H1 (cell line): ENCODE data around the gene OGFOD2. TPM values are rescaled to one million over a fixed set of nuclear protein-coding genes. Genes with fewer than 3 reads are reported as not detected.

Experiments used
- CTCF ChIA-PET: fragments of 300-600 bp; sonication (Branson Sonifier 250); formaldehyde crosslinking; loops from one replicate; lab custom pipeline; 2021; ENCODE audit not compliant: partially characterized antibody; lab: Charles Lee
- POLR2A ChIA-PET: fragments of 300-600 bp; sonication (Branson Sonifier 250); formaldehyde crosslinking; loops from one replicate; lab custom pipeline; 2021; ENCODE audit warnings: inconsistent platforms; ENCODE audit not compliant: partially characterized antibody; lab: Charles Lee
- DNase-seq, 2 experiments: peaks; one replicate each; pipeline versions ENCODE4 v3.0.0 to v3.0.0-alpha.2; 2010 to 2022; ENCODE audit warnings: low spot score in 2 of 2, low read depth in 1 of 2, mixed read lengths in 1 of 2
- FAIRE-seq: peaks from 2 replicates; lab custom pipeline; 2011; peaks lifted over from hg19 to GRCh38; lab: Jason Lieb, UNC
- H2AFZ ChIP-seq: 2 replicates; pipeline ENCODE4 v1.8.1; 2012; ENCODE audit warnings: low read length, inconsistent platforms
- H2AK5ac ChIP-seq: 2 replicates; pipeline ENCODE4 v1.6.1; 2013; ENCODE audit warnings: low read depth, low read length
- H2BK120ac ChIP-seq: replicated peaks from 2 replicates; pipeline ENCODE3; 2013; ENCODE audit warnings: low read depth, low read length, inconsistent platforms
- H2BK12ac ChIP-seq: 2 replicates; pipeline ENCODE4 v1.6.1; 2013; ENCODE audit warnings: low read depth, low read length
- H2BK15ac ChIP-seq: 2 replicates; pipeline ENCODE4 v1.6.1; 2013; ENCODE audit warnings: low read length
- H2BK20ac ChIP-seq: 2 replicates; pipeline ENCODE4 v1.6.1; 2013; ENCODE audit warnings: low read length
- H2BK5ac ChIP-seq: 2 replicates; pipeline ENCODE4 v1.6.1; 2013; ENCODE audit warnings: low read depth, low read length
- H3K14ac ChIP-seq: 2 replicates; pipeline ENCODE4 v1.6.1; 2013; ENCODE audit warnings: inconsistent platforms; ENCODE audit not compliant: insufficient read length
- H3K18ac ChIP-seq: 2 replicates; pipeline ENCODE4 v1.6.1; 2013; ENCODE audit warnings: low read length; ENCODE audit errors: extremely low read depth
- H3K23ac ChIP-seq: 2 replicates; pipeline ENCODE4 v1.6.1; 2013; ENCODE audit warnings: inconsistent platforms; ENCODE audit not compliant: insufficient read length
- H3K23me2 ChIP-seq: 2 replicates; pipeline ENCODE4 v1.6.1; 2013; ENCODE audit warnings: low read depth, low read length
- H3K27ac ChIP-seq: 2 replicates; pipeline ENCODE4 v1.6.1; 2011; ENCODE audit warnings: low read depth, low read length, inconsistent platforms
- H3K27me3 ChIP-seq, 4 experiments: replicated peaks in 1 of 4; 1 replicate in 1 of 4; 2 replicates in 3 of 4; pipeline versions ENCODE4 v1.6.1 to v1.8.1; 2011 to 2013; ENCODE audit warnings: low read length in 3 of 4, mild to moderate bottlenecking in 3 of 4, inconsistent platforms in 2 of 4, mixed read lengths in 2 of 4, moderate library complexity in 1 of 4; ENCODE audit not compliant: control insufficient read depth in 3 of 4, insufficient read depth in 3 of 4; ENCODE audit errors: extremely low read depth in 1 of 4
- H3K36me3 ChIP-seq, 4 experiments: 2 replicates each; pipeline versions ENCODE4 v1.6.1 to v1.8.1; 2011 to 2013; ENCODE audit warnings: mild to moderate bottlenecking in 4 of 4, low read length in 3 of 4, moderate library complexity in 2 of 4, control low read depth in 1 of 4, inconsistent platforms in 1 of 4; ENCODE audit not compliant: insufficient read depth in 4 of 4, control insufficient read depth in 2 of 4
- H3K4ac ChIP-seq: replicated peaks from 2 replicates; pipeline ENCODE3; 2013; ENCODE audit warnings: low read length, low read depth, mixed read lengths, inconsistent platforms; ENCODE audit not compliant: insufficient read length
- H3K4me1 ChIP-seq, 4 experiments: replicated peaks in 1 of 4; 1 replicate in 1 of 4; 2 replicates in 3 of 4; pipeline versions ENCODE4 v1.6.1 to v1.8.1; 2011 to 2013; ENCODE audit warnings: low read length in 3 of 4, inconsistent platforms in 2 of 4, mixed read lengths in 1 of 4; ENCODE audit not compliant: insufficient read depth in 4 of 4, control insufficient read depth in 3 of 4
- H3K4me2 ChIP-seq, 2 experiments: 2 replicates each; pipeline versions ENCODE4 v1.6.1 to v1.8.1; 2011 to 2013; ENCODE audit warnings: low read depth in 2 of 2, low read length in 2 of 2, control low read depth in 1 of 2, inconsistent platforms in 1 of 2, mild to moderate bottlenecking in 1 of 2; ENCODE audit not compliant: insufficient read depth in 1 of 2
- H3K4me3 ChIP-seq, 4 experiments: fragments of 200-600, 300-600 bp in 1 of 4; sonication (generic), shearing (Covaris generic), sonication (Bioruptor Twin) in 1 of 4; 2 replicates each; pipeline versions ENCODE4 v1.5.1 to v1.8.1; 2011 to 2016; ENCODE audit warnings: low read length in 4 of 4, low read depth in 3 of 4, control low read depth in 2 of 4, inconsistent platforms in 2 of 4, mild to moderate bottlenecking in 2 of 4, mixed read lengths in 1 of 4, moderate library complexity in 1 of 4; ENCODE audit not compliant: insufficient read depth in 2 of 4; ENCODE audit errors: extremely low read depth in 1 of 4
- H3K56ac ChIP-seq: replicated peaks from 2 replicates; pipeline ENCODE3; 2013; ENCODE audit warnings: low read depth, mild to moderate bottlenecking, mixed read lengths, low read length, inconsistent platforms; ENCODE audit not compliant: insufficient read length
- H3K79me1 ChIP-seq: 2 replicates; pipeline ENCODE4 v1.6.1; 2013; ENCODE audit warnings: low read depth, low read length, control low read depth
- H3K79me2 ChIP-seq, 2 experiments: 2 replicates each; pipeline versions ENCODE4 v1.6.1 to v1.8.1; 2012 to 2013; ENCODE audit warnings: low read length in 2 of 2, mild to moderate bottlenecking in 2 of 2, inconsistent platforms in 1 of 2; ENCODE audit not compliant: insufficient read depth in 2 of 2, control insufficient read depth in 1 of 2
- H3K9ac ChIP-seq, 4 experiments: replicated peaks in 1 of 4; 1 replicate in 1 of 4; 2 replicates in 3 of 4; pipeline versions ENCODE4 v1.6.1 to v1.8.1; 2011 to 2013; ENCODE audit warnings: low read depth in 3 of 4, low read length in 3 of 4, control low read depth in 2 of 4, mild to moderate bottlenecking in 2 of 4, moderate library complexity in 2 of 4, inconsistent platforms in 1 of 4; ENCODE audit errors: extremely low read depth in 1 of 4
- H3K9me3 ChIP-seq, 2 experiments: 2 replicates each; pipeline versions ENCODE4 v1.6.1 to v1.8.1; 2012 to 2013; ENCODE audit warnings: mild to moderate bottlenecking in 2 of 2, moderate library complexity in 2 of 2, control low read depth in 1 of 2, inconsistent platforms in 1 of 2, low read depth in 1 of 2, low read length in 1 of 2, mixed read lengths in 1 of 2; ENCODE audit not compliant: insufficient read depth in 2 of 2
- H4K20me1 ChIP-seq, 2 experiments: replicated peaks in 1 of 2; 2 replicates each; pipeline versions ENCODE3 to v1.8.1; 2011 to 2013; ENCODE audit warnings: inconsistent platforms in 2 of 2, low read length in 2 of 2, mild to moderate bottlenecking in 1 of 2; ENCODE audit not compliant: insufficient read depth in 2 of 2, control insufficient read depth in 1 of 2
- H4K5ac ChIP-seq: 2 replicates; pipeline ENCODE4 v1.6.1; 2013; ENCODE audit warnings: low read length, low read depth, mixed read lengths, inconsistent platforms; ENCODE audit not compliant: insufficient read length
- H4K8ac ChIP-seq: 2 replicates; pipeline ENCODE4 v1.8.0; 2013; ENCODE audit warnings: mild to moderate bottlenecking, moderate library complexity, low read length, inconsistent platforms; ENCODE audit not compliant: insufficient read depth; ENCODE audit errors: extremely low read depth
- H4K91ac ChIP-seq: replicated peaks from 2 replicates; pipeline ENCODE3; 2013; ENCODE audit warnings: low read length, mixed read lengths, inconsistent platforms; ENCODE audit not compliant: insufficient read length
- CEBPB ChIP-seq: IDR thresholded peaks from 2 replicates; pipeline ENCODE4 v1.6.1; 2012; ENCODE audit warnings: low read depth, low read length
- CHD1 ChIP-seq: IDR thresholded peaks from 2 replicates; pipeline ENCODE4 v1.6.1; 2012; ENCODE audit warnings: low read depth, low read length, improper control_type of control experiment
- EP300 ChIP-seq, 2 experiments: IDR thresholded peaks; 1 replicate in 1 of 2; 2 replicates in 1 of 2; pipeline ENCODE4 v1.6.1; 2011 to 2012; ENCODE audit warnings: low read depth in 2 of 2, low read length in 2 of 2, mild to moderate bottlenecking in 2 of 2, borderline replicate concordance in 1 of 2, inconsistent platforms in 1 of 2, moderate library complexity in 1 of 2
- JUN ChIP-seq: IDR thresholded peaks from 2 replicates; pipeline ENCODE4 v1.6.1; 2011; ENCODE audit warnings: low read depth, mild to moderate bottlenecking, improper control_type of control experiment, low read length
- JUND ChIP-seq: IDR thresholded peaks from 2 replicates; pipeline ENCODE4 v1.6.1; 2011; ENCODE audit warnings: mild to moderate bottlenecking, improper control_type of control experiment, low read length
- KDM1A ChIP-seq: fragments of 200-600, 300-600 bp; sonication (generic); IDR thresholded peaks from 2 replicates; pipeline ENCODE4 v1.7.1; 2016; ENCODE audit warnings: mild to moderate bottlenecking, low read length, borderline replicate concordance
- KDM5A ChIP-seq: fragments of 200-600 bp; IDR thresholded peaks from 2 replicates; pipeline ENCODE4 v1.7.1; 2012; ENCODE audit warnings: mild to moderate bottlenecking, low read length, inconsistent platforms, mixed read lengths
- NANOG ChIP-seq: IDR thresholded peaks from 2 replicates; pipeline ENCODE4 v1.6.1; 2011; ENCODE audit warnings: low read length, low read depth, mild to moderate bottlenecking, inconsistent platforms; ENCODE audit not compliant: insufficient read depth, poor library complexity, severe bottlenecking
- SP1 ChIP-seq: IDR thresholded peaks from 2 replicates; pipeline ENCODE4 v1.6.1; 2011; ENCODE audit warnings: low read depth, low read length
- TAF1 ChIP-seq: IDR thresholded peaks from 2 replicates; pipeline ENCODE4 v1.6.1; 2011; ENCODE audit warnings: mild to moderate bottlenecking, low read depth, low read length
- TBP ChIP-seq: IDR thresholded peaks from 2 replicates; pipeline ENCODE4 v1.6.1; 2011; ENCODE audit warnings: low read depth, low read length, improper control_type of control experiment
- USF2 ChIP-seq: IDR thresholded peaks from 2 replicates; pipeline ENCODE4 v1.6.1; 2011; ENCODE audit warnings: low read length, improper control_type of control experiment
- YY1 ChIP-seq: IDR thresholded peaks from 2 replicates; pipeline ENCODE4 v1.6.1; 2011; ENCODE audit warnings: low read depth, mild to moderate bottlenecking, low read length
- WGBS, 2 experiments: shearing (Covaris generic) in 1 of 2; methylation state at CpG; one replicate each; pipeline versions ENCODE4 v1.1.6 to v1.1.7; 2013 to 2015; ENCODE audit warnings: low lambda C conversion rate in 2 of 2, mixed read lengths in 2 of 2, inconsistent platforms in 1 of 2, low coverage in 1 of 2, missing lambda C conversion rate in 1 of 2; ENCODE audit not compliant: insufficient replicate concordance in 2 of 2, insufficient coverage in 1 of 2, insufficient read length in 1 of 2; ENCODE audit errors: extremely low coverage in 1 of 2, missing lambda C conversion rate in 1 of 2; 5-methylcytosine and 5-hydroxymethylcytosine counted together
- polyA plus RNA-seq, 7 experiments: library from polyadenylated mRNA; depleted of rRNA in 3 of 7; stranded (reverse) in 5 of 7; unstranded in 2 of 7; fragments of >200 nt in 5 of 7; fragments of 200-250 nt in 2 of 7; gene quantifications; 1 replicate in 5 of 7; 2 replicates in 1 of 7; 4 replicates in 1 of 7; pipeline versions ENCODE4 v1.2.1 to v1.2.3, GENCODE V29; 2011 to 2013; ENCODE audit warnings: missing spikeins in 2 of 7, mixed read lengths in 2 of 7
- total RNA-seq: library from RNA; stranded (reverse); fragmentation: NEBNext Ultra II Directional; extraction: Animal tissue kit (Norgen Biotek cat#: 25700); gene quantifications from 2 replicates; pipeline ENCODE4 v1.2.1, GENCODE V29; 2021

Gene OGFOD2
- total and polyA plus RNA-seq, 2 of the 8 experiments (the other 6 are each of a cell fraction or from before 2014, with no cell fraction given) = 17.3 to 20.3 TPM

- H3K56ac ChIP-seq = no peak overlapping the region
- H3K27ac ChIP-seq = no peak overlapping the region
- FAIRE-seq = no peak
- no peak overlapping the region for H3K18ac ChIP-seq
- H3K9ac ChIP-seq = no peak overlapping the region
- H3K4me3 ChIP-seq = no peak overlapping the region
- H3K4me1 ChIP-seq = no peaks in the 10 kb centered on the region
- H3K4me2 ChIP-seq = no peak overlapping the region
- no peaks in the 10 kb centered on the region for H3K36me3 ChIP-seq
- H2BK120ac ChIP-seq = no peak overlapping the region
- no peaks in the 10 kb centered on the region for H3K27me3 ChIP-seq
- H3K9me3 ChIP-seq = no peaks in the 10 kb centered on the region
- no peak overlapping the region for H2BK5ac ChIP-seq
- H3K79me2 ChIP-seq = no peaks in the 10 kb centered on the region
- no peak overlapping the region for H4K8ac ChIP-seq
- H3K79me1 ChIP-seq = no peaks in the 10 kb centered on the region
- H3K23me2 ChIP-seq = no peaks in the 10 kb centered on the region
- no peak overlapping the region for H2AFZ ChIP-seq
- no peak for DNase-seq
- H3K4ac ChIP-seq = no peak overlapping the region
- 90% methylated on average over 5 of the region's 6 CpGs; no CpG with 5 or more reads in 1 of the 2 experiments for WGBS, 2 experiments
- ChIA-PET POLR2A (interaction anchor here (0.8 kb wide), 1 partner anchor 229 kb away, joined by 3 read pairs; the partner anchor contains the start of gene MPHOSPH9), CTCF (interaction anchor here (0.5 kb wide), 1 partner anchor 10 kb away, joined by 3 read pairs; no protein-coding TSS in a partner anchor)
- no peak overlapping the region for H2AK5ac ChIP-seq
- H3K14ac ChIP-seq = no peak overlapping the region
- H4K5ac ChIP-seq = no peak overlapping the region
- H4K20me1 ChIP-seq = no peaks in the 10 kb centered on the region
- no peak overlapping the region for H3K23ac ChIP-seq
- no peak overlapping the region for H2BK20ac ChIP-seq
- H2BK12ac ChIP-seq = no peak overlapping the region
- no peak overlapping the region for H2BK15ac ChIP-seq
- no peak overlapping the region for H4K91ac ChIP-seq
- TF ChIP-seq EP300 (IDR thresholded peaks at IDR 0.05; ENCODE audit: borderline replicate concordance in 1 of 2, low read depth in 2 of 2, low read length in 2 of 2) (no peak), SP1 (no peak), CEBPB (no peak), CHD1 (no peak), NANOG (no peak), JUND (no peak), TBP (no peak), USF2 (no peak), KDM5A (no peak), JUN (no peak), YY1 (no peak), KDM1A (no peak), TAF1 (no peak)
Observed at GRCh38 chr12:123003257-123003656, 28.2 kb downstream of the OGFOD2 start.
